Lower leg skin (tissue), 4 donors: ENCODE measurements around the gene ARHGEF10L. TPM values are rescaled to one million over a fixed set of nuclear protein-coding genes. Genes with fewer than 3 reads are reported as not detected.

ENCODE experiments used
- DNase-seq, 2 donors: peaks; one replicate each; pipeline ENCODE4 v3.0.0-alpha.2; 2019; ENCODE audit warnings: low spot score in 2 of 2
- H3K4me3 ChIP-seq: fragments of 200-600 bp; sonication (generic); 2 replicates; pipeline ENCODE4 v1.5.1; 2017; ENCODE audit warnings: mild to moderate bottlenecking, low read depth; ENCODE audit not compliant: poor library complexity, severe bottlenecking
- POLR2A ChIP-seq, 2 donors: fragments of 450-650 bp; IDR thresholded peaks; one replicate each; pipeline ENCODE4 v1.6.1; 2016 to 2017; ENCODE audit warnings: antibody characterized with exemption in 2 of 2, mild to moderate bottlenecking in 1 of 2, moderate library complexity in 1 of 2
- WGBS, 2 donors: methylation state at CpG; one replicate each; pipeline ENCODE4 v1.1.5; 2018; 5-methylcytosine and 5-hydroxymethylcytosine counted together
- intact Hi-C: fragments of 100-400 bp; cut with DNase I; formaldehyde crosslinking; loops from one replicate; pipeline ENCODE4 v1.15.0; 2023; ENCODE audit warnings: low total_unique reads
- total RNA-seq, 4 donors: library from RNA; depleted of rRNA; stranded (reverse); fragments of >200 nt; gene quantifications; one replicate each; pipeline ENCODE4 v1.1.0, GENCODE V29; 2016
- TF ChIP-seq, protein P1 (sequence below), 3 donors: fragments of 450-650 bp; IDR thresholded peaks; one replicate each; pipeline ENCODE4 v1.5.1; 2016; ENCODE audit warnings: antibody characterized with exemption in 3 of 3, mild to moderate bottlenecking in 3 of 3, moderate library complexity in 2 of 3

ARHGEF10L gene
- total RNA-seq, 4 donors from 2014 or later, result 95.1 to 125 (median 114) TPM

DNA sequence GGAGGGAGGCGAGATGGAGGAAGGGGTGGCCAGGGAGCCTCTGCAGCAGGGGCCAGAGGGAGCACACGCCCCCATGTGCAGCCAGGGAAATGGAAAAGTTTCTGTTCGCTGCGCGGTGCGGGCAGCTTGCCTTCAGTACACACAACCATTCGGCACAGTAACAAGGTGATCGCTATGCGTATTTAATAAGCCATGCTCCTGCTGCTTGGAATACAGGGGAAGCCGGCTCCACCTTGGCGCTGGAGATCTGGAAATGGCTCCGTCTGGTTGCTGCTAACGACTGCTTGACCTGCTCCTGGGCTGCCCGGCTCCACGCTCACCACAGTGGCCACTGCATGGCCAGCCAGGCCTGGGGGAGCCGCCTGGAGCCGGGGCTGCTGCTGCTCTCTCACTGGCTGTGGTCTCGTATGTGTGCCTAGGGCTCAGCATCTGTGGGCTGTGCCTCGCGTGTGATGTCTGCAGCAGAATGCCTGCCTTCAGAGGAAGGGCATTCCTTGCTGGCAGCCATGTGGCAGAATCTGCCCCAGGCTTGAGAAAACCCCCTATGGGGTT lies 129.2 kb downstream of the ARHGEF10L start:
- WGBS, 2 donors, result 85 to 88% methylated on average over 15 to 19 of the region's 20 CpGs
- no peak overlapping the region for H3K4me3 ChIP-seq
- no peak for DNase-seq
- intact Hi-C loops, result no loop called here
- no peak for TF ChIP-seq POLR2A (IDR thresholded peaks at IDR 0.05)
- TF ChIP-seq, protein P1, sequence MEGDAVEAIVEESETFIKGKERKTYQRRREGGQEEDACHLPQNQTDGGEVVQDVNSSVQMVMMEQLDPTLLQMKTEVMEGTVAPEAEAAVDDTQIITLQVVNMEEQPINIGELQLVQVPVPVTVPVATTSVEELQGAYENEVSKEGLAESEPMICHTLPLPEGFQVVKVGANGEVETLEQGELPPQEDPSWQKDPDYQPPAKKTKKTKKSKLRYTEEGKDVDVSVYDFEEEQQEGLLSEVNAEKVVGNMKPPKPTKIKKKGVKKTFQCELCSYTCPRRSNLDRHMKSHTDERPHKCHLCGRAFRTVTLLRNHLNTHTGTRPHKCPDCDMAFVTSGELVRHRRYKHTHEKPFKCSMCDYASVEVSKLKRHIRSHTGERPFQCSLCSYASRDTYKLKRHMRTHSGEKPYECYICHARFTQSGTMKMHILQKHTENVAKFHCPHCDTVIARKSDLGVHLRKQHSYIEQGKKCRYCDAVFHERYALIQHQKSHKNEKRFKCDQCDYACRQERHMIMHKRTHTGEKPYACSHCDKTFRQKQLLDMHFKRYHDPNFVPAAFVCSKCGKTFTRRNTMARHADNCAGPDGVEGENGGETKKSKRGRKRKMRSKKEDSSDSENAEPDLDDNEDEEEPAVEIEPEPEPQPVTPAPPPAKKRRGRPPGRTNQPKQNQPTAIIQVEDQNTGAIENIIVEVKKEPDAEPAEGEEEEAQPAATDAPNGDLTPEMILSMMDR (IDR thresholded peaks at IDR 0.05), result no peak

DNA sequence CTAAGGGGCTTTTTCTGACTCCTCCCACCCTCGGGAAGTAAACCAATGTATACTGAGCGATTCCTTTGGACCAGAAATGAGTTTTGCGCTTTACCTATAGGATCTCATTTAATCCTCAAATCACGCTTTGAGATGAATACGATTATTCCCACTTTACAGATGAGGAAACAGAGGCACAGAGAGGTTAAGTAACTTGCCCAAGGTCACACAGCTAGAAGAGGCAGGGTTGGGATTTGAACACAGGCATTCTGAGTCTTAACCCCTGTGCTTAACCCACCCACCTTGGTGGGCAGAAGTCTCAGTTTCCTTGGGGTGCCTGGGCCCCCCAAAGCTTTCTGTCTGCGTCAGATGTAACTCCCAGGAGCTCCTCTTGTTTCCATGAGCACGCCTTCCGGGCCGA lies 129.8 kb downstream of the ARHGEF10L start:
- intact Hi-C loops, result no loop called here
- H3K4me3 ChIP-seq, result no peak overlapping the region
- DNase-seq, result no peak
- 94 to 96% methylated on average over 9 of the region's 9 CpGs for WGBS, 2 donors
- TF ChIP-seq POLR2A (IDR thresholded peaks at IDR 0.05), result no peak
- TF ChIP-seq, protein P1 (IDR thresholded peaks at IDR 0.05), result no peak

DNA sequence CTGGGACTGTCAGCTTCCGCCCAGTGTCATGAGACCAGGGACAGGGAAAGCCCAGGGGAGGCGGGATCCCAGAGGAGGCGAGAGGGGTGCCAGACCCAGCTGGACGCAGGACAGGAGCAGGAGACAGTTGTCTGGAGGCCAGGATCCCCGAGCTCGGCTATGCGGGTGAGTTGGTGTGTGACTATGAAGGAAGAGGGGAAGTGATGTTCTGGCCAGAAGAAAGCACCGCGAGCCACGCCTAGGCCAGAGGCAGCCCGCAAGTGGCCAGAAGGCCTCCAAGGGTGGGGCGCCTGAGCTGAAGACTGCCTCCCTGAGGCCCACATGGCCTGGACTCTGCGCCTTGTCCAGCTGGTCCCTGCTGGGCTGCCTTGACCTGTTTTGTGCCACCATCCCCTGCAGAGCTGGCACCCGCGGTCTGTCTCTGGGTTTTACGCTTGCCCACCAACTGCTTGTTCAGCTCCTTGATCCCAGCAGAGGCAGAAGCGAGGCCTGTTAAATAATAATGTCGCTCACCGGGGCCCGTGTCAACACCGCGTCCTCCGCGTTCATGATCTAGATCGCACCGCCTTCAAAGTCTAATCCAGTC lies 130.5 kb downstream of the ARHGEF10L start:
- H3K4me3 ChIP-seq, result no peak overlapping the region
- WGBS, 2 donors, result 84 to 85% methylated on average over 26 of the region's 26 CpGs
- intact Hi-C loops, result no loop called here
- DNase-seq, result no peak
- no peak for TF ChIP-seq POLR2A (IDR thresholded peaks at IDR 0.05)
- TF ChIP-seq, protein P1 (IDR thresholded peaks at IDR 0.05), result no peak

DNA sequence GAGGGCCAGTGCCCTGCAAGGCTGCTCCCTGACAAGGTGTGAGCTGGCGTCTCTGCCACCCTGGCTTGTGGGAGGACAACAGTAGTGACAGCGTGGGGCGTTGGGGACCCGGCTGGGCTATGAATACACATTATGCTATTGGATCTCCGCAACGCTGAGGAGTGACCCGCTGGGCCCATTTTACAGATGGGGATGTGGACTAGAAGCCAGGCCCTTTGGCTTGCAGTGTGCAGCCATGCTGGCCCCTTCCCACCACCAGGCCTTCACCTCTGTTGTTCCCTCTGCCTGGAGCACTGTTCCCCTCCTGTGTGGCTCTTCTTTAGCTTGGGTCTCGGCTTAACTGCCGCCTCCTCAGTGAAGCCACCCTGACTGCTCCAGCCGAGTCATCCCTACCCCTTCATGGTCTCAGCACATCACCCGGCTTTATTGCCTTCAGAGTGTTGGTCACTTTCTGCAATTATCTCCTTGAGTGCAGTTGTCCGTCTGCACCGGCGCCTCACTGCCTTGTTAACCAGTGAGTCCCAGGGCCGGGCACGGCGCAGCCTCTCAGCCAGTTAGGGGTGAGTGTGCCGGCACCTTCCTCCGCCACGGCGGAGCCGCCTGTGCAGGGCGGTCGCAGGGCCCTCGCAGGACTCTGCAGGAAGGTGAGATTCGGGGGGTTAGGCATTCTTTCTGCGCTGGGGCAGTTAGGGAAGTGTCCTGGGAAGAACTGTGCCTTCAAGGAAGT lies 131.3 kb downstream of the ARHGEF10L start:
- DNase-seq, result no peak
- H3K4me3 ChIP-seq, result no peak overlapping the region
- TF ChIP-seq, protein P1 (IDR thresholded peaks at IDR 0.05), result no peak
- TF ChIP-seq POLR2A (IDR thresholded peaks at IDR 0.05), result no peak
- intact Hi-C loops, result no loop called here
- 87 to 92% methylated on average over 26 to 27 of the region's 27 CpGs for WGBS, 2 donors

DNA sequence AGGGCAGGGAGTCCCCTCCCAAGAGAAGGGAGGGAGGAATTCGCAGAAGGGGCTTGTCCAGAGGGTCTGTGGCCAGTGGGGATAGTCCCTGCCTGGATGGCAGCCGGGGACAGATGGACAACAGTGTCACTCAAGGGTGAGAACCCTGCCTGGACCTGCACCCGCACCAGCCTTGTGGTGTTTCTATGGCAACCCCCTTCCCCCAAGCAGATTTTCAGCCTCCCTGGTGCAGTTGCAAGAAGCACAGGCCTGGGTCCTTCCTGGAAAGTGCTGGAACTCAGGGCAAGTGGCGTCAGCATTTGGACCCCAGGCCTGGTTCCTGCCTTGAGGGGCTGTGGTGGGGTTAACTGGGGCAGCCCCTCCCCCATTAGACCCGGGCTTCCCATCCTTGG lies 131.8 kb downstream of the ARHGEF10L start:
- DNase-seq, result no peak
- H3K4me3 ChIP-seq, result no peak overlapping the region
- intact Hi-C loops, result no loop called here
- TF ChIP-seq, protein P1 (IDR thresholded peaks at IDR 0.05), result no peak
- WGBS, 2 donors, result 56 to 62% methylated on average over 5 of the region's 5 CpGs
